Measurements from ENCODE around the gene MGP.

- TF ChIP-seq CTCF (IDR thresholded peaks at IDR 0.05; ENCODE audit: low read length) = no peak
- TF ChIP-seq EZH2 (IDR thresholded peaks at IDR 0.05; ENCODE audit: borderline replicate concordance, low read length) = no peak
Observed at GRCh38 chr12:14911131-14911530, 25.5 kb upstream of the MGP start.
